Vagina (tissue), 2 donors: ENCODE data around the gene TNFRSF25. TPM values are rescaled to one million over a fixed set of nuclear protein-coding genes. Genes with fewer than 3 reads are reported as not detected.

Source experiments
- DNase-seq, 2 donors: peaks; one replicate each; pipeline ENCODE4 v3.0.0-alpha.2; 2017; ENCODE audit errors: extremely low spot score in 2 of 2
- H3K27ac ChIP-seq: fragments of 200-600 bp; sonication (generic); one replicate; pipeline ENCODE4 v1.5.1; 2019
- H3K27me3 ChIP-seq: fragments of 200-600 bp; sonication (generic); one replicate; pipeline ENCODE4 v1.5.1; 2019
- H3K36me3 ChIP-seq, 2 donors: fragments of 200-600 bp; sonication (generic); one replicate each; pipeline ENCODE4 v1.5.1; 2017 to 2019
- H3K4me1 ChIP-seq: fragments of 200-600 bp; sonication (generic); one replicate; pipeline ENCODE4 v1.5.1; 2019
- H3K4me3 ChIP-seq, 2 donors: fragments of 200-600 bp; sonication (generic); 1 replicate in 1 of 2; 2 replicates in 1 of 2; pipeline ENCODE4 v1.5.1; 2016 to 2019
- H3K9me3 ChIP-seq: fragments of 200-600 bp; sonication (generic); one replicate; pipeline ENCODE4 v1.5.1; 2019
- CTCF ChIP-seq, 3 experiments: fragments of 450-650 bp in 2 of 3; fragments of 200-600 bp in 1 of 3; sonication (generic) in 1 of 3; IDR thresholded peaks; one replicate each; pipeline ENCODE4 v1.5.1; 2017 to 2019; ENCODE audit warnings: antibody characterized with exemption in 3 of 3, mild to moderate bottlenecking in 2 of 3, moderate library complexity in 2 of 3
- POLR2A ChIP-seq, 2 donors: fragments of 450-650 bp; IDR thresholded peaks; one replicate each; pipeline ENCODE4 v1.6.1; 2017; ENCODE audit warnings: antibody characterized with exemption in 2 of 2, mild to moderate bottlenecking in 2 of 2, moderate library complexity in 2 of 2
- POLR2AphosphoS5 ChIP-seq, 2 donors: sonication (generic); formaldehyde crosslinking; IDR thresholded peaks; one replicate each; pipeline ENCODE4 v1.9.0; 2017; ENCODE audit warnings: antibody characterized with exemption in 2 of 2, mild to moderate bottlenecking in 2 of 2, low read depth in 1 of 2; ENCODE audit not compliant: insufficient read depth in 1 of 2
- intact Hi-C: fragments of 100-400 bp; cut with DNase I; formaldehyde crosslinking; loops from one replicate; pipeline ENCODE4 v1.15.1; 2023
- total RNA-seq: library from RNA; depleted of rRNA; stranded (reverse); fragments of >200 nt; gene quantifications from one replicate; pipeline ENCODE4 v1.2.3, GENCODE V29; 2016

The TNFRSF25 gene
- total RNA-seq, 1 donor from 2014 or later = 32.7 TPM

- H3K4me3 ChIP-seq = peak overlapping the region in 1 of 2 donors; percentile 58
- TF ChIP-seq POLR2AphosphoS5 (IDR thresholded peaks at IDR 0.05; ENCODE audit: insufficient read depth in 1 of 2, low read depth in 1 of 2) (no peak), CTCF (IDR thresholded peaks at IDR 0.05) (no peak), POLR2A (IDR thresholded peaks at IDR 0.05) (no peak)
- peaks cover 59% of the 10 kb centered on the region for H3K4me1 ChIP-seq
- H3K27me3 ChIP-seq = no peaks in the 10 kb centered on the region
- no peaks in the 10 kb centered on the region for H3K9me3 ChIP-seq
- no peak for DNase-seq
- H3K36me3 ChIP-seq = no peaks in the 10 kb centered on the region
- intact Hi-C loops = loop anchor here (10.0 kb wide), 1 partner anchor 155 kb away; no protein-coding TSS in a partner anchor
- H3K27ac ChIP-seq = peak overlapping the region; percentile 90
Observed at GRCh38 chr1:6489383-6489765, 23.4 kb upstream of the TNFRSF25 start.

GRCh38 chr1:6488602-6489382, 22.8 kb upstream of the TNFRSF25 start:
- Histone ChIP-seq H3K27me3 (no peaks in the 10 kb centered on the region), H3K9me3 (no peaks in the 10 kb centered on the region), H3K4me3 (no peak overlapping the region), H3K27ac (peak overlapping the region; percentile 90), H3K4me1 (peaks cover 59% of the 10 kb centered on the region), H3K36me3 (no peaks in the 10 kb centered on the region)
- intact Hi-C loops = loop anchor here (10.0 kb wide), 1 partner anchor 156 kb away; no protein-coding TSS in a partner anchor
- TF ChIP-seq POLR2AphosphoS5 (IDR thresholded peaks at IDR 0.05; ENCODE audit: insufficient read depth in 1 of 2, low read depth in 1 of 2) = peak; percentile 7 to 24
- TF ChIP-seq POLR2A (IDR thresholded peaks at IDR 0.05) = no peak
- DNase-seq = no peak

GRCh38 chr1:6487804-6488484, 22.0 kb upstream of the TNFRSF25 start:
- intact Hi-C loops = loop anchor here (10.0 kb wide), 1 partner anchor 157 kb away; no protein-coding TSS in a partner anchor
- Histone ChIP-seq H3K4me3 (no peak overlapping the region), H3K27me3 (no peaks in the 10 kb centered on the region), H3K36me3 (no peaks in the 10 kb centered on the region), H3K9me3 (no peaks in the 10 kb centered on the region), H3K27ac (peak overlapping the region; percentile 90), H3K4me1 (peaks cover 59% of the 10 kb centered on the region)
- DNase-seq = no peak
- TF ChIP-seq POLR2A (IDR thresholded peaks at IDR 0.05) (no peak), CTCF (IDR thresholded peaks at IDR 0.05) (no peak), POLR2AphosphoS5 (IDR thresholded peaks at IDR 0.05; ENCODE audit: insufficient read depth in 1 of 2, low read depth in 1 of 2) (no peak)

- Histone ChIP-seq H3K4me1 (peaks cover 51% of the 10 kb centered on the region), H3K9me3 (no peaks in the 10 kb centered on the region), H3K27me3 (no peaks in the 10 kb centered on the region), H3K4me3 (peak overlapping the region; percentile 47 to 49), H3K27ac (peak overlapping the region; percentile 41), H3K36me3 (no peaks in the 10 kb centered on the region)
- TF ChIP-seq POLR2AphosphoS5 (IDR thresholded peaks at IDR 0.05; ENCODE audit: insufficient read depth in 1 of 2, low read depth in 1 of 2) (no peak), CTCF (IDR thresholded peaks at IDR 0.05) (peak; percentile 34 to 77 (median 66))
- intact Hi-C loops = loop anchor here (10.0 kb wide), 1 partner anchor 158 kb away; no protein-coding TSS in a partner anchor
- no peak for DNase-seq
Observed at GRCh38 chr1:6486433-6487011, 20.5 kb upstream of the TNFRSF25 start.
